GM12864 (cell line): Measurements from ENCODE around the gene C1S.

Source experiments
- DNase-seq: peaks from one replicate; pipeline ENCODE4 v3.0.0-alpha.2; 2011; ENCODE audit warnings: low read depth
- H3K4me3 ChIP-seq: 2 replicates; pipeline ENCODE4 v1.5.1; 2011; ENCODE audit warnings: mild to moderate bottlenecking, low read depth, low read length, control low read depth
- CTCF ChIP-seq: IDR thresholded peaks from 2 replicates; pipeline ENCODE4 v1.5.1; 2011; ENCODE audit warnings: low read depth, mild to moderate bottlenecking, moderate library complexity, low read length, control low read depth, inconsistent platforms; ENCODE audit errors: missing control alignments

C1S gene

GRCh38 chr12:7093892-7094291 lies 33.4 kb downstream of the C1S start:
- DNase-seq, result no peak

GRCh38 chr12:7096006-7096932 lies 35.8 kb downstream of the C1S start:
- TF ChIP-seq CTCF, result no peak
- no peak for DNase-seq
- no peak overlapping the region for H3K4me3 ChIP-seq

More at GRCh38 chr12:7093892-7094291, 33.4 kb downstream of the C1S start:
- H3K4me3 ChIP-seq, result no peak overlapping the region
- TF ChIP-seq CTCF, result no peak

- DNase-seq, result no peak
- no peak overlapping the region for H3K4me3 ChIP-seq
Observed at GRCh38 chr12:7096979-7097378, 36.5 kb downstream of the C1S start.

GRCh38 chr12:7099290-7099996 lies 38.9 kb downstream of the C1S start:
- no peak for TF ChIP-seq CTCF
- no peak overlapping the region for H3K4me3 ChIP-seq
- no peak for DNase-seq

More at GRCh38 chr12:7096979-7097378, 36.5 kb downstream of the C1S start:
- TF ChIP-seq CTCF, result no peak

GRCh38 chr12:7100239-7100638 lies 39.7 kb downstream of the C1S start:
- H3K4me3 ChIP-seq, result no peak overlapping the region

GRCh38 chr12:7101047-7101693 lies 40.7 kb downstream of the C1S start:
- TF ChIP-seq CTCF, result no peak
- no peak overlapping the region for H3K4me3 ChIP-seq
- DNase-seq, result no peak

More at GRCh38 chr12:7100239-7100638, 39.7 kb downstream of the C1S start:
- TF ChIP-seq CTCF, result no peak
- DNase-seq, result no peak
